ENCODE results near the gene WNT5B.

The WNT5B gene

DNA sequence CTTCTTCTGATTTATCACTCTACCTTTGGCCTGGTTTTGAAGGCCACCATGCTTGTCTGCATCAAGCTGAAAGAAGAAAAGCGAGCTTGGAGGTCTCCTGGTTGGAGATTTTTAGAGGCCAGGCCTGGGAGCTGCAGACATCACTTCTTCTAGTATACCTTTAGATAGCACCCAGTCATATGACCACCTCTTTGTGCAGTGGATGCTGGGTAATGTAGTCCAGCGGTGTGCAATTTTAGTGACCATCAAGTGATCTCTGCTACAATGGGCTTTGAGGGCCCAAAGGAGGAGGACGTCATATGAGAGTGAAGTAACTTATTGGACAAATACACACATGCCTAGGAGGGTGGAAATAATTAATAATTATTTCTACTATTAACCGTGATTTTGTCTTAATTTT lies 15.2 kb upstream of the WNT5B start:
- peaks cover 0 to 3% of the 10 kb centered on the region in 2 experiments for H3K4me1 ChIP-seq (ENCODE audit: control insufficient read depth in 1 of 2, insufficient read depth in 2 of 2, low read length in 2 of 2)
- no peak overlapping the region for H2AK5ac ChIP-seq (ENCODE audit: low read length)
- no peak overlapping the region for H2AFZ ChIP-seq (ENCODE audit: insufficient read depth, low read length, poor library complexity)
- H3K4ac ChIP-seq (ENCODE audit: low read depth, low read length), result no peak overlapping the region
- no peak overlapping the region for H4K8ac ChIP-seq (ENCODE audit: low read depth, low read length)
- DNase-seq, result no peak
- no peak overlapping the region for H3K4me3 ChIP-seq (ENCODE audit: low read depth, low read length)
- no peak overlapping the region for H4K91ac ChIP-seq (ENCODE audit: low read depth, low read length)
- H3K4me2 ChIP-seq (ENCODE audit: low read length), result no peak overlapping the region
- H3K18ac ChIP-seq (ENCODE audit: low read length), result no peak overlapping the region
- H2BK12ac ChIP-seq (ENCODE audit: low read length), result no peak overlapping the region
- no peaks in the 10 kb centered on the region for H3K79me2 ChIP-seq (ENCODE audit: control insufficient read depth, insufficient read depth, low read length, poor library complexity)
- H4K12ac ChIP-seq (ENCODE audit: low read depth, low read length), result no peak overlapping the region
- H3K9me3 ChIP-seq (ENCODE audit: insufficient read depth, low read depth, low read length), result no peaks in the 10 kb centered on the region
- H2BK120ac ChIP-seq (ENCODE audit: insufficient read depth, low read length, poor library complexity), result no peak overlapping the region
- no peak overlapping the region for H3K9ac ChIP-seq (ENCODE audit: low read length)
- H2BK5ac ChIP-seq (ENCODE audit: low read depth, low read length, poor library complexity), result no peak overlapping the region
- no peak overlapping the region for H3K27ac ChIP-seq (ENCODE audit: low read depth, low read length)
- H3K36me3 ChIP-seq (ENCODE audit: control insufficient read depth in 1 of 2, insufficient read depth in 2 of 2, low read length in 2 of 2), result no peaks in the 10 kb centered on the region
- H3K14ac ChIP-seq (ENCODE audit: low read length), result no peak overlapping the region
- H3K27me3 ChIP-seq (ENCODE audit: insufficient read depth, low read length), result no peaks in the 10 kb centered on the region
- WGBS (ENCODE audit: extremely low coverage, insufficient coverage, insufficient read length), result no CpG with 5 or more reads among the region's 4 CpGs
- H3K79me1 ChIP-seq (ENCODE audit: low read length), result no peaks in the 10 kb centered on the region
- no peak overlapping the region for H3K23ac ChIP-seq (ENCODE audit: low read length)

- Histone ChIP-seq H3K9ac (ENCODE audit: low read length) (no peak overlapping the region), H2BK120ac (ENCODE audit: insufficient read depth, low read length, poor library complexity) (no peak overlapping the region), H4K91ac (ENCODE audit: low read depth, low read length) (no peak overlapping the region), H3K4me1 (ENCODE audit: control insufficient read depth in 1 of 2, insufficient read depth in 2 of 2, low read length in 2 of 2) (peaks cover 0 to 3% of the 10 kb centered on the region in 2 experiments), H3K79me2 (ENCODE audit: control insufficient read depth, insufficient read depth, low read length, poor library complexity) (no peaks in the 10 kb centered on the region), H3K23ac (ENCODE audit: low read length) (no peak overlapping the region), H3K4me3 (ENCODE audit: low read depth, low read length) (no peak overlapping the region), H3K36me3 (ENCODE audit: control insufficient read depth in 1 of 2, insufficient read depth in 2 of 2, low read length in 2 of 2) (no peaks in the 10 kb centered on the region), H3K9me3 (ENCODE audit: insufficient read depth, low read depth, low read length) (no peaks in the 10 kb centered on the region), H3K14ac (ENCODE audit: low read length) (no peak overlapping the region), H3K27me3 (ENCODE audit: insufficient read depth, low read length) (no peaks in the 10 kb centered on the region), H4K8ac (ENCODE audit: low read depth, low read length) (no peak overlapping the region), H3K4me2 (ENCODE audit: low read length) (no peak overlapping the region), H3K18ac (ENCODE audit: low read length) (no peak overlapping the region), H2AK5ac (ENCODE audit: low read length) (no peak overlapping the region), H2BK5ac (ENCODE audit: low read depth, low read length, poor library complexity) (no peak overlapping the region), H2BK12ac (ENCODE audit: low read length) (no peak overlapping the region), H3K4ac (ENCODE audit: low read depth, low read length) (no peak overlapping the region), H4K12ac (ENCODE audit: low read depth, low read length) (no peak overlapping the region), H2AFZ (ENCODE audit: insufficient read depth, low read length, poor library complexity) (no peak overlapping the region), H3K27ac (ENCODE audit: low read depth, low read length) (no peak overlapping the region), H3K79me1 (ENCODE audit: low read length) (no peaks in the 10 kb centered on the region)
- no CpG with 5 or more reads among the region's 6 CpGs for WGBS (ENCODE audit: extremely low coverage, insufficient coverage, insufficient read length)
- DNase-seq, result no peak
These were observed 14.7 kb upstream of the WNT5B start for GRCh38 chr12:1614360-1614759.

- H3K36me3 ChIP-seq (ENCODE audit: control insufficient read depth in 1 of 2, insufficient read depth in 2 of 2, low read length in 2 of 2), result no peaks in the 10 kb centered on the region
- no peak overlapping the region for H3K27ac ChIP-seq (ENCODE audit: low read depth, low read length)
- no peaks in the 10 kb centered on the region for H3K9me3 ChIP-seq (ENCODE audit: insufficient read depth, low read depth, low read length)
- no CpG with 5 or more reads among the region's 16 CpGs for WGBS (ENCODE audit: extremely low coverage, insufficient coverage, insufficient read length)
- no peaks in the 10 kb centered on the region for H3K79me1 ChIP-seq (ENCODE audit: low read length)
- no peaks in the 10 kb centered on the region for H3K27me3 ChIP-seq (ENCODE audit: insufficient read depth, low read length)
- H2AFZ ChIP-seq (ENCODE audit: insufficient read depth, low read length, poor library complexity), result no peak overlapping the region
- no peak overlapping the region for H4K91ac ChIP-seq (ENCODE audit: low read depth, low read length)
- H4K8ac ChIP-seq (ENCODE audit: low read depth, low read length), result no peak overlapping the region
- H3K4me3 ChIP-seq (ENCODE audit: low read depth, low read length), result no peak overlapping the region
- H3K14ac ChIP-seq (ENCODE audit: low read length), result no peak overlapping the region
- H3K4me1 ChIP-seq (ENCODE audit: control insufficient read depth in 1 of 2, insufficient read depth in 2 of 2, low read length in 2 of 2), result peaks cover 0 to 3% of the 10 kb centered on the region in 2 experiments
- DNase-seq, result no peak
- no peak overlapping the region for H3K4me2 ChIP-seq (ENCODE audit: low read length)
- no peak overlapping the region for H4K12ac ChIP-seq (ENCODE audit: low read depth, low read length)
- no peaks in the 10 kb centered on the region for H3K79me2 ChIP-seq (ENCODE audit: control insufficient read depth, insufficient read depth, low read length, poor library complexity)
- no peak overlapping the region for H3K9ac ChIP-seq (ENCODE audit: low read length)
- no peak overlapping the region for H2AK5ac ChIP-seq (ENCODE audit: low read length)
- no peak overlapping the region for H2BK5ac ChIP-seq (ENCODE audit: low read depth, low read length, poor library complexity)
- H3K4ac ChIP-seq (ENCODE audit: low read depth, low read length), result no peak overlapping the region
- H2BK120ac ChIP-seq (ENCODE audit: insufficient read depth, low read length, poor library complexity), result no peak overlapping the region
- H3K18ac ChIP-seq (ENCODE audit: low read length), result no peak overlapping the region
- H2BK12ac ChIP-seq (ENCODE audit: low read length), result no peak overlapping the region
- no peak overlapping the region for H3K23ac ChIP-seq (ENCODE audit: low read length)
These were observed 12.6 kb upstream of the WNT5B start for GRCh38 chr12:1616233-1617066.

DNA sequence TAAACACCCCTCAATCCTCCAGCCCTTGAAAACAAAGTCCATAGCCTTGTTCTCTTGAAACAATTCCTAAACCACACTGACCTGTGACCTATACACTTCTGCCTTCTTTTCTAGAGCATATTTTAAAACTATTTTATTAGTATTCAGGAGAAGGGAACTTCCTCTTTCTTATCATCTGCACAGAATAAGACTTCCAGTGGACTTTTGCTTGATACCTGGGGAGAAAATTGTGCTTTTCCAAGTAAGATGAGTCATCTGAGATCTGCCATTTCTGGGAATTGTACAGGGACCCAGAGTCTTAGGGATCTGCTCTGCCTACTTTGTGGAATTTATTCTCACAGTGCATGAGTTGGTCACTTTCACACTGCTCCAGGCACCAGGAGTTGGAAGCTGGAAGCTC lies 10.5 kb upstream of the WNT5B start:
- Histone ChIP-seq H2AFZ (ENCODE audit: insufficient read depth, low read length, poor library complexity) (no peak overlapping the region), H4K12ac (ENCODE audit: low read depth, low read length) (no peak overlapping the region), H3K79me1 (ENCODE audit: low read length) (no peaks in the 10 kb centered on the region), H3K27ac (ENCODE audit: low read depth, low read length) (no peak overlapping the region), H4K91ac (ENCODE audit: low read depth, low read length) (no peak overlapping the region), H3K27me3 (ENCODE audit: insufficient read depth, low read length) (no peaks in the 10 kb centered on the region), H3K4me2 (ENCODE audit: low read length) (no peak overlapping the region), H2BK5ac (ENCODE audit: low read depth, low read length, poor library complexity) (no peak overlapping the region), H3K9ac (ENCODE audit: low read length) (no peak overlapping the region), H3K4ac (ENCODE audit: low read depth, low read length) (no peak overlapping the region), H2AK5ac (ENCODE audit: low read length) (no peak overlapping the region), H3K14ac (ENCODE audit: low read length) (no peak overlapping the region), H3K9me3 (ENCODE audit: insufficient read depth, low read depth, low read length) (no peaks in the 10 kb centered on the region), H3K18ac (ENCODE audit: low read length) (no peak overlapping the region), H3K23ac (ENCODE audit: low read length) (no peak overlapping the region), H4K8ac (ENCODE audit: low read depth, low read length) (no peak overlapping the region), H3K79me2 (ENCODE audit: control insufficient read depth, insufficient read depth, low read length, poor library complexity) (no peaks in the 10 kb centered on the region), H3K4me1 (ENCODE audit: control insufficient read depth in 1 of 2, insufficient read depth in 2 of 2, low read length in 2 of 2) (peaks cover 2 to 3% of the 10 kb centered on the region in 2 experiments), H2BK12ac (ENCODE audit: low read length) (no peak overlapping the region), H3K36me3 (ENCODE audit: control insufficient read depth in 1 of 2, insufficient read depth in 2 of 2, low read length in 2 of 2) (no peaks in the 10 kb centered on the region), H3K4me3 (ENCODE audit: low read depth, low read length) (no peak overlapping the region), H2BK120ac (ENCODE audit: insufficient read depth, low read length, poor library complexity) (no peak overlapping the region)
- no peak for DNase-seq
